Gastrocnemius medialis (tissue), 4 donors: ENCODE measurements around the gene TFAP2C. TPM values are rescaled to one million over a fixed set of nuclear protein-coding genes. Genes with fewer than 3 reads are reported as not detected.
A peak's percentile ranks its signal among the peaks of the same experiment; 100 is the strongest.

Source experiments
- ATAC-seq, 2 donors: fragments of 150-250 bp; one replicate each; pipeline ENCODE4 v1.9.1; 2016
- DNase-seq, 2 donors: peaks; one replicate each; pipeline ENCODE4 v3.0.0-alpha.2; 2019
- H3K27ac ChIP-seq, 4 donors: fragments of 200-600 bp; sonication (generic); 1 replicate in 1 of 4; 2 replicates in 3 of 4; pipeline ENCODE4 v1.5.1; 2016 to 2018; ENCODE audit warnings: mild to moderate bottlenecking in 2 of 4, moderate library complexity in 1 of 4
- H3K27me3 ChIP-seq, 3 donors: fragments of 200-600 bp; sonication (generic) in 2 of 3; 1 replicate in 1 of 3; 2 replicates in 2 of 3; pipeline versions ENCODE4 v1.5.1 to v1.6.0; 2016 to 2019; ENCODE audit warnings: mild to moderate bottlenecking in 1 of 3, moderate library complexity in 1 of 3
- H3K36me3 ChIP-seq, 2 donors: fragments of 200-600 bp; sonication (generic) in 1 of 2; one replicate each; pipeline ENCODE4 v1.5.1; 2017 to 2018
- H3K4me1 ChIP-seq, 2 donors: fragments of 200-600 bp; sonication (generic) in 1 of 2; one replicate each; pipeline ENCODE4 v1.5.1; 2016 to 2017; ENCODE audit warnings: mild to moderate bottlenecking in 2 of 2
- H3K4me3 ChIP-seq, 4 donors: fragments of 200-600 bp; sonication (generic) in 3 of 4; 1 replicate in 1 of 4; 2 replicates in 3 of 4; pipeline ENCODE4 v1.5.1; 2016 to 2019; ENCODE audit warnings: mild to moderate bottlenecking in 2 of 4
- H3K9me3 ChIP-seq, 3 donors: fragments of 200-600 bp; sonication (generic) in 2 of 3; 1 replicate in 1 of 3; 2 replicates in 2 of 3; pipeline ENCODE4 v1.5.1; 2016 to 2019
- CTCF ChIP-seq, 5 experiments: fragments of 450-650 bp in 3 of 5; fragments of 200-600 bp in 2 of 5; sonication (generic) in 2 of 5; IDR thresholded peaks in 4 of 5; conservative IDR thresholded peaks in 1 of 5; 1 replicate in 4 of 5; 2 replicates in 1 of 5; pipeline ENCODE4 v1.5.1; 2016 to 2019; ENCODE audit warnings: antibody characterized with exemption in 5 of 5, mild to moderate bottlenecking in 3 of 5, moderate library complexity in 3 of 5
- POLR2A ChIP-seq, 2 donors: fragments of 450-650 bp; IDR thresholded peaks; one replicate each; pipeline ENCODE4 v1.6.1; 2017; ENCODE audit warnings: antibody characterized with exemption in 2 of 2, mild to moderate bottlenecking in 2 of 2, moderate library complexity in 2 of 2
- in situ Hi-C, 4 donors: fragments of 200-750 bp; cut with MboI; loops; one replicate each; pipeline versions ENCODE4 v1.15.0 to v1.8.0; 2017; ENCODE audit warnings: low sequenced_read_pairs in 4 of 4
- intact Hi-C: fragments of 100-400 bp; cut with DNase I; formaldehyde crosslinking; loops from one replicate; pipeline ENCODE4 v1.15.1; 2023; ENCODE audit warnings: low total_unique reads
- total RNA-seq, 4 donors: library from RNA; depleted of rRNA; stranded (reverse); fragments of >200 nt; gene quantifications; one replicate each; pipeline versions ENCODE4 v1.1.0 to v1.2.3, GENCODE V29; 2016

The TFAP2C gene
- total RNA-seq, 4 donors from 2014 or later = 0.11 to 0.13 TPM; not detected in 2

GRCh38 chr20:56609321-56609720 is 19.8 kb upstream of the TFAP2C start:
- no peak for TF ChIP-seq POLR2A (IDR thresholded peaks at IDR 0.05)
- no peak for TF ChIP-seq CTCF (IDR thresholded peaks at IDR 0.05 in 4 of 5, conservative IDR thresholded peaks at IDR 0.05 in 1 of 5)
- ATAC-seq (no peak), DNase-seq (no peak)
- H3K36me3 ChIP-seq = no peaks in the 10 kb centered on the region
- in situ Hi-C loops = no loop called here
- no peaks in the 10 kb centered on the region for H3K27me3 ChIP-seq
- H3K9me3 ChIP-seq = no peaks in the 10 kb centered on the region
- intact Hi-C loops = no loop called here
- no peak overlapping the region for H3K27ac ChIP-seq
- no peaks in the 10 kb centered on the region for H3K4me1 ChIP-seq
- H3K4me3 ChIP-seq = no peak overlapping the region

- Histone ChIP-seq H3K4me1 (no peaks in the 10 kb centered on the region), H3K9me3 (no peaks in the 10 kb centered on the region), H3K27me3 (no peaks in the 10 kb centered on the region), H3K4me3 (no peak overlapping the region), H3K27ac (no peak overlapping the region), H3K36me3 (no peaks in the 10 kb centered on the region)
- ATAC-seq (no peak), DNase-seq (no peak)
- TF ChIP-seq POLR2A (IDR thresholded peaks at IDR 0.05) (no peak), CTCF (IDR thresholded peaks at IDR 0.05 in 4 of 5, conservative IDR thresholded peaks at IDR 0.05 in 1 of 5) (no peak)
- in situ Hi-C loops (no loop called here), intact Hi-C loops (no loop called here)
Observed at GRCh38 chr20:56610098-56610497, 19.0 kb upstream of the TFAP2C start.

- H3K9me3 ChIP-seq = no peaks in the 10 kb centered on the region
- no peak overlapping the region for H3K4me3 ChIP-seq
- TF ChIP-seq POLR2A (IDR thresholded peaks at IDR 0.05) = no peak
- TF ChIP-seq CTCF (IDR thresholded peaks at IDR 0.05 in 4 of 5, conservative IDR thresholded peaks at IDR 0.05 in 1 of 5) = no peak
- H3K27ac ChIP-seq = no peak overlapping the region
- DNase-seq = no peak
- in situ Hi-C loops = no loop called here
- no peak for ATAC-seq
- intact Hi-C loops = no loop called here
- H3K36me3 ChIP-seq = no peaks in the 10 kb centered on the region
- no peaks in the 10 kb centered on the region for H3K4me1 ChIP-seq
- no peaks in the 10 kb centered on the region for H3K27me3 ChIP-seq
Observed at GRCh38 chr20:56614196-56614595, 14.9 kb upstream of the TFAP2C start.

- no peak for ATAC-seq
Observed at GRCh38 chr20:56616716-56617115, 12.4 kb upstream of the TFAP2C start.

More at GRCh38 chr20:56616716-56617115, 12.4 kb upstream of the TFAP2C start:
- TF ChIP-seq POLR2A (IDR thresholded peaks at IDR 0.05) = no peak
- no peak for TF ChIP-seq CTCF (IDR thresholded peaks at IDR 0.05 in 4 of 5, conservative IDR thresholded peaks at IDR 0.05 in 1 of 5)
- H3K9me3 ChIP-seq = no peaks in the 10 kb centered on the region
- H3K27ac ChIP-seq = no peak overlapping the region
- H3K27me3 ChIP-seq = no peaks in the 10 kb centered on the region
- DNase-seq = peak; percentile 9 to 17
- no peak overlapping the region for H3K4me3 ChIP-seq
- in situ Hi-C loops (no loop called here), intact Hi-C loops (no loop called here)
- no peaks in the 10 kb centered on the region for H3K4me1 ChIP-seq
- no peaks in the 10 kb centered on the region for H3K36me3 ChIP-seq
